ENCODE results near the gene RPS6KB2. TPM values are rescaled to one million over a fixed set of nuclear protein-coding genes. Genes with fewer than 3 reads are reported as not detected.
A peak's percentile ranks its signal among the peaks of the same experiment; 100 is the strongest.

Gene RPS6KB2
- total and polyA plus RNA-seq, 2 experiments from 2014 or later, result 29.5 to 41.3 TPM

DNA sequence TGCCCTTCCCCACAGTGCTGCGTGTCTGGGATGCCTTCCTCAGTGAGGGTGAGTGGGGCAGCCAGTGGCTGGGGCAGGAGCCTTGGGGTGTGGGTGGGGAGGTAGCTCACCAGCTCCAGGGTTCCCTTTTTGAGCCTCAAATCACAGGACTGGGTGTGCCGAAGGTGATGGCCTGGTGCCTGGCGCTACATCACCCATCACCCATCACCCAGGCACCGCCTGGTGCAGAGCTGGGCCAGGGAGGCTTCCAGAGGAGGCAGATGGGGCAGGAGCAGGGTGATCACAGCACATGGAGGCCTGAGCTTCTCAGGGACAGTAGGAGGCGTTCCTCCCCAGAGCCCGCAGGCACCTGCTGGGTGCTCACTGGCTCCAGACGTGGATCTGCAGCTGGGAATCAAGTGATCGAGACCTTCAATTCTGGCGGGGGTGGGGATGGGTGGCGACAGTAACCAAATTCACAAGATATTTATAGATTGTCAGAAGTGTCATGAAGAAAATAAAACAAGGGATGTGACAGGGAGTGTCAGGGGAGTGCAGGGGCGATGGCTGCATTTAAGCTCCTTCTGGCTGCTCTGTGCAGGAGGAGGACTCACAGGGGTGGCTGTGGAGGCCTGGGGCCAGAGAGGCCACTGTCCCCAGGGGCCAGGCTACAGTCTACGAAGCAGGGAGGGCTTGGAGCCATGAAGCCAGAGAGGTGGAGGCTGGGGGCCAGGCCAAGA, 21.2 kb upstream of the RPS6KB2 start:
- Mint-ChIP-seq H3K4me3 (no peak overlapping the region; the same call in 2 of the 3 replicates), H3K4me1 (peaks cover 21% of the 10 kb centered on the region), H3K36me3 (ENCODE audit: low read depth) (no peaks in the 10 kb centered on the region), H3K27ac (no peak overlapping the region), H3K27me3 (ENCODE audit: insufficient read depth, low read depth, poor library complexity) (peaks cover 29% of the 10 kb centered on the region), H3K9me3 (no peaks in the 10 kb centered on the region)
- no peak overlapping the region for H3K4me3 ChIP-seq
- no peak overlapping the region for H3K27ac ChIP-seq (ENCODE audit: low read depth)
- no peaks in the 10 kb centered on the region for H3K79me2 ChIP-seq (replicated peaks; ENCODE audit: insufficient read depth)
- H3F3A ChIP-seq (replicated peaks; ENCODE audit: low read depth), result no peaks in the 10 kb centered on the region
- DNase-seq (ENCODE audit: low spot score) (no peak), ATAC-seq (no peak)
- no peaks in the 10 kb centered on the region for H3K27me3 ChIP-seq (ENCODE audit: insufficient read depth)
- no peaks in the 10 kb centered on the region for H3K9me2 ChIP-seq (ENCODE audit: insufficient read depth)
- TF ChIP-seq, protein P1, sequence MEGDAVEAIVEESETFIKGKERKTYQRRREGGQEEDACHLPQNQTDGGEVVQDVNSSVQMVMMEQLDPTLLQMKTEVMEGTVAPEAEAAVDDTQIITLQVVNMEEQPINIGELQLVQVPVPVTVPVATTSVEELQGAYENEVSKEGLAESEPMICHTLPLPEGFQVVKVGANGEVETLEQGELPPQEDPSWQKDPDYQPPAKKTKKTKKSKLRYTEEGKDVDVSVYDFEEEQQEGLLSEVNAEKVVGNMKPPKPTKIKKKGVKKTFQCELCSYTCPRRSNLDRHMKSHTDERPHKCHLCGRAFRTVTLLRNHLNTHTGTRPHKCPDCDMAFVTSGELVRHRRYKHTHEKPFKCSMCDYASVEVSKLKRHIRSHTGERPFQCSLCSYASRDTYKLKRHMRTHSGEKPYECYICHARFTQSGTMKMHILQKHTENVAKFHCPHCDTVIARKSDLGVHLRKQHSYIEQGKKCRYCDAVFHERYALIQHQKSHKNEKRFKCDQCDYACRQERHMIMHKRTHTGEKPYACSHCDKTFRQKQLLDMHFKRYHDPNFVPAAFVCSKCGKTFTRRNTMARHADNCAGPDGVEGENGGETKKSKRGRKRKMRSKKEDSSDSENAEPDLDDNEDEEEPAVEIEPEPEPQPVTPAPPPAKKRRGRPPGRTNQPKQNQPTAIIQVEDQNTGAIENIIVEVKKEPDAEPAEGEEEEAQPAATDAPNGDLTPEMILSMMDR (conservative IDR thresholded peaks at IDR 0.05; ENCODE audit: low read depth in 2 of 2), result 0 out of 4 replicates have a peak, but pooled peaks of 1 of the 2 experiments have one; percentile 10
- no peak for TF ChIP-seq NANOG (IDR thresholded peaks at IDR 0.05; ENCODE audit: borderline replicate concordance)
- H4K20me1 ChIP-seq (replicated peaks; ENCODE audit: insufficient read depth), result no peaks in the 10 kb centered on the region
- no peaks in the 10 kb centered on the region for H3K36me3 ChIP-seq (ENCODE audit: insufficient read depth)
- no peak overlapping the region for H3K4me2 ChIP-seq
- peaks cover 8% of the 10 kb centered on the region; the same call in 1 of the 2 replicates for H3K4me1 ChIP-seq (ENCODE audit: insufficient read depth)
- H2AFZ ChIP-seq, result no peak overlapping the region

DNA sequence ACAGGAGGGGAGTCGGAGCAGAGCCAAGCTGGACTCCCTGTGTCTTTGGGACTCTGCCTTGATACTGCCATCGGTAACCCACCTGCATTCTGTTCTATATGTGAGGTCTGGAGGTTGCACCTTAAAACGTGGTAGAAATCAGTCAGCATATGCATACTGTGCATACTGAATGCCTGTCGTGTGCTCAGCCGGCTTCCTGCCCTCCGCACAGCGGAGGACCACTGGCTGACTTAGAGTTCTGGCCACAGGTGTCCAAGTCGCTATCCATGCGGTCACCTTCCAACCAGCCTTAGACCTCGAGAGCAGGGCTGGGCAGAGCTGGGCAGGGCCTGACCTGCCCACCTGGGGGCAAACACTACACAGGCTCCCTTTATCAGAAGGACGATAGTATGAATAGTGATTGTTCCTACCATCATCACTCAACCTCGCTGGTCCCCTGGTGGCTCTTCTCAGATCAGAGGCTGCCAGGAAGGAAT, 20.6 kb upstream of the RPS6KB2 start:
- DNase-seq (ENCODE audit: low spot score) (no peak), ATAC-seq (no peak)
- H2AFZ ChIP-seq, result no peak overlapping the region
- H4K20me1 ChIP-seq (replicated peaks; ENCODE audit: insufficient read depth), result no peaks in the 10 kb centered on the region
- H3K4me2 ChIP-seq, result no peak overlapping the region
- no peaks in the 10 kb centered on the region for H3K36me3 ChIP-seq (ENCODE audit: insufficient read depth)
- H3K27ac ChIP-seq (ENCODE audit: low read depth), result no peak overlapping the region
- Mint-ChIP-seq H3K4me3 (no peak overlapping the region), H3K27ac (no peak overlapping the region), H3K9me3 (no peaks in the 10 kb centered on the region), H3K36me3 (ENCODE audit: low read depth) (no peaks in the 10 kb centered on the region), H3K4me1 (peaks cover 21% of the 10 kb centered on the region), H3K27me3 (ENCODE audit: insufficient read depth, low read depth, poor library complexity) (peaks cover 30% of the 10 kb centered on the region)
- no peak overlapping the region for H3K4me3 ChIP-seq
- no peaks in the 10 kb centered on the region for H3K9me2 ChIP-seq (ENCODE audit: insufficient read depth)
- H3K27me3 ChIP-seq (ENCODE audit: insufficient read depth), result no peaks in the 10 kb centered on the region
- H3K79me2 ChIP-seq (replicated peaks; ENCODE audit: insufficient read depth), result no peaks in the 10 kb centered on the region
- H3F3A ChIP-seq (replicated peaks; ENCODE audit: low read depth), result no peaks in the 10 kb centered on the region
- peaks cover 4% of the 10 kb centered on the region; the same call in 1 of the 2 replicates for H3K4me1 ChIP-seq (ENCODE audit: insufficient read depth)
- TF ChIP-seq ZNF331 (CRISPR knock-in tag; IDR thresholded peaks at IDR 0.05; ENCODE audit: low read depth) (no peak), EZH2 (IDR thresholded peaks at IDR 0.05; ENCODE audit: low read depth, unreplicated experiment) (no peak), REST (IDR thresholded peaks at IDR 0.05; ENCODE audit: unreplicated experiment) (no peak)
- TF ChIP-seq, protein P2, sequence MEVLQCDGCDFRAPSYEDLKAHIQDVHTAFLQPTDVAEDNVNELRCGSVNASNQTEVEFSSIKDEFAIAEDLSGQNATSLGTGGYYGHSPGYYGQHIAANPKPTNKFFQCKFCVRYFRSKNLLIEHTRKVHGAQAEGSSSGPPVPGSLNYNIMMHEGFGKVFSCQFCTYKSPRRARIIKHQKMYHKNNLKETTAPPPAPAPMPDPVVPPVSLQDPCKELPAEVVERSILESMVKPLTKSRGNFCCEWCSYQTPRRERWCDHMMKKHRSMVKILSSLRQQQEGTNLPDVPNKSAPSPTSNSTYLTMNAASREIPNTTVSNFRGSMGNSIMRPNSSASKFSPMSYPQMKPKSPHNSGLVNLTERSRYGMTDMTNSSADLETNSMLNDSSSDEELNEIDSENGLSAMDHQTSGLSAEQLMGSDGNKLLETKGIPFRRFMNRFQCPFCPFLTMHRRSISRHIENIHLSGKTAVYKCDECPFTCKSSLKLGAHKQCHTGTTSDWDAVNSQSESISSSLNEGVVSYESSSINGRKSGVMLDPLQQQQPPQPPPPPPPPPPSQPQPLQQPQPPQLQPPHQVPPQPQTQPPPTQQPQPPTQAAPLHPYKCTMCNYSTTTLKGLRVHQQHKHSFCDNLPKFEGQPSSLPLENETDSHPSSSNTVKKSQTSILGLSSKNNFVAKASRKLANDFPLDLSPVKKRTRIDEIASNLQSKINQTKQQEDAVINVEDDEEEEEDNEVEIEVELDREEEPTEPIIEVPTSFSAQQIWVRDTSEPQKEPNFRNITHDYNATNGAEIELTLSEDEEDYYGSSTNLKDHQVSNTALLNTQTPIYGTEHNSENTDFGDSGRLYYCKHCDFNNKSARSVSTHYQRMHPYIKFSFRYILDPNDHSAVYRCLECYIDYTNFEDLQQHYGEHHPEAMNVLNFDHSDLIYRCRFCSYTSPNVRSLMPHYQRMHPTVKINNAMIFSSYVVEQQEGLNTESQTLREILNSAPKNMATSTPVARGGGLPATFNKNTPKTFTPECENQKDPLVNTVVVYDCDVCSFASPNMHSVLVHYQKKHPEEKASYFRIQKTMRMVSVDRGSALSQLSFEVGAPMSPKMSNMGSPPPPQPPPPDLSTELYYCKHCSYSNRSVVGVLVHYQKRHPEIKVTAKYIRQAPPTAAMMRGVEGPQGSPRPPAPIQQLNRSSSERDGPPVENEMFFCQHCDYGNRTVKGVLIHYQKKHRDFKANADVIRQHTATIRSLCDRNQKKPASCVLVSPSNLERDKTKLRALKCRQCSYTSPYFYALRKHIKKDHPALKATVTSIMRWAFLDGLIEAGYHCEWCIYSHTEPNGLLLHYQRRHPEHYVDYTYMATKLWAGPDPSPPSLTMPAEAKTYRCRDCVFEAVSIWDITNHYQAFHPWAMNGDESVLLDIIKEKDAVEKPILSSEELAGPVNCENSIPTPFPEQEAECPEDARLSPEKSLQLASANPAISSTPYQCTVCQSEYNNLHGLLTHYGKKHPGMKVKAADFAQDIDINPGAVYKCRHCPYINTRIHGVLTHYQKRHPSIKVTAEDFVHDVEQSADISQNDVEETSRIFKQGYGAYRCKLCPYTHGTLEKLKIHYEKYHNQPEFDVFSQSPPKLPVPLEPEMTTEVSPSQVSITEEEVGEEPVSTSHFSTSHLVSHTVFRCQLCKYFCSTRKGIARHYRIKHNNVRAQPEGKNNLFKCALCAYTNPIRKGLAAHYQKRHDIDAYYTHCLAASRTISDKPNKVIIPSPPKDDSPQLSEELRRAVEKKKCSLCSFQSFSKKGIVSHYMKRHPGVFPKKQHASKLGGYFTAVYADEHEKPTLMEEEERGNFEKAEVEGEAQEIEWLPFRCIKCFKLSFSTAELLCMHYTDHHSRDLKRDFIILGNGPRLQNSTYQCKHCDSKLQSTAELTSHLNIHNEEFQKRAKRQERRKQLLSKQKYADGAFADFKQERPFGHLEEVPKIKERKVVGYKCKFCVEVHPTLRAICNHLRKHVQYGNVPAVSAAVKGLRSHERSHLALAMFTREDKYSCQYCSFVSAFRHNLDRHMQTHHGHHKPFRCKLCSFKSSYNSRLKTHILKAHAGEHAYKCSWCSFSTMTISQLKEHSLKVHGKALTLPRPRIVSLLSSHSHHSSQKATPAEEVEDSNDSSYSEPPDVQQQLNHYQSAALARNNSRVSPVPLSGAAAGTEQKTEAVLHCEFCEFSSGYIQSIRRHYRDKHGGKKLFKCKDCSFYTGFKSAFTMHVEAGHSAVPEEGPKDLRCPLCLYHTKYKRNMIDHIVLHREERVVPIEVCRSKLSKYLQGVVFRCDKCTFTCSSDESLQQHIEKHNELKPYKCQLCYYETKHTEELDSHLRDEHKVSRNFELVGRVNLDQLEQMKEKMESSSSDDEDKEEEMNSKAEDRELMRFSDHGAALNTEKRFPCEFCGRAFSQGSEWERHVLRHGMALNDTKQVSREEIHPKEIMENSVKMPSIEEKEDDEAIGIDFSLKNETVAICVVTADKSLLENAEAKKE (CRISPR knock-in tag; IDR thresholded peaks at IDR 0.05), result no peak
- TF ChIP-seq, protein P3, sequence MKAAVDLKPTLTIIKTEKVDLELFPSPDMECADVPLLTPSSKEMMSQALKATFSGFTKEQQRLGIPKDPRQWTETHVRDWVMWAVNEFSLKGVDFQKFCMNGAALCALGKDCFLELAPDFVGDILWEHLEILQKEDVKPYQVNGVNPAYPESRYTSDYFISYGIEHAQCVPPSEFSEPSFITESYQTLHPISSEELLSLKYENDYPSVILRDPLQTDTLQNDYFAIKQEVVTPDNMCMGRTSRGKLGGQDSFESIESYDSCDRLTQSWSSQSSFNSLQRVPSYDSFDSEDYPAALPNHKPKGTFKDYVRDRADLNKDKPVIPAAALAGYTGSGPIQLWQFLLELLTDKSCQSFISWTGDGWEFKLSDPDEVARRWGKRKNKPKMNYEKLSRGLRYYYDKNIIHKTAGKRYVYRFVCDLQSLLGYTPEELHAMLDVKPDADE (IDR thresholded peaks at IDR 0.05), result no peak
